Posterior cingulate gyrus (tissue), 11 donors: ENCODE measurements around the gene ARRDC3.

Experiments
- DNase-seq, 10 donors: peaks; one replicate each; pipeline versions ENCODE4 v3.0.0 to v3.0.0-alpha.2; 2020 to 2021; ENCODE audit warnings: mixed read lengths in 3 of 10
- intact Hi-C: fragments of 100-400 bp; cut with DNase I; formaldehyde crosslinking; loops from one replicate; pipeline ENCODE4 v1.15.1; 2023

The ARRDC3 gene

DNA sequence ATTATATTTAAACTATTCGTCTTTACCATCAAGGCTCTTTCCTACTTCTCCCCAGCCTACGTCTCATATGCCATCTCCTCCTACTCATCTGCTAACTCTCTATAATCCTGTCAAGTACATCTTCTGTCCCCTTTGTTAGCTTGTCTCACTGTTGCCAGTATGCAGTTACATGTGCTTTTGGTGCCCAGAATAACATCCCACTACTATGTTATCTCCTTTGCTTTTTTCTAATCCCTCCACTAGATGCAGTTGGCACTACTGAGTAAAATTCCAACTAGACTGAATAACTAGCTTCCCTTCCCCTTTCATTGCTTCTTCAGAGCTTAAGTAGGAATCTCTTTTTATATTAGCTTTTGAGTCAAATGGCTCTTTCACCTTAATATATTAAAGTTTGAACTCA is 3.0 kb upstream of the ARRDC3 start:
- intact Hi-C loops, result loop anchor here (10.0 kb wide), 1 partner anchor 161 kb away; no protein-coding TSS in a partner anchor
- DNase-seq, result no peak

DNA sequence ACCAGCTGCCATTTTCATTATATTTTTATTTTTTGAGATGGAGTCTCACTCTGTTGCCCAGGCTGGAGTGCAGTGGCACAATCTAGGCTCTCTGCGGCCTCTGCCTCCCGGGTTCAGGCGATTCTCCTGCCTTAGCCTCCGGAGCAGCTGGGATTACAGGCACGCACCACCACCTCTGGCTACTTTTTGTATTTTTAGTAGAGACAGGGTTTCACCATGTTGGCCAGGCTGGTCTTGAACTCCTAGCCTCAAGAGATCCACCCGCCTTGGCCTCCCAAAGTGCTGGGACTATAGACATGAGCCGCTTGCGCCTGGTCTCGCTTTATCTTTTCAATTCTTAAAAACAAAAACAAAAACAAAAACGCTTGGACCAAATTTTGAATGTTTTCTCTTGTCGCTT is 2.5 kb upstream of the ARRDC3 start:
- intact Hi-C loops, result loop anchor here (1.0 to 10.0 kb wide), 6 partner anchors 33 to 519 kb away; no protein-coding TSS in a partner anchor
- peak in 1 of 10 donors; percentile 59 for DNase-seq

DNA sequence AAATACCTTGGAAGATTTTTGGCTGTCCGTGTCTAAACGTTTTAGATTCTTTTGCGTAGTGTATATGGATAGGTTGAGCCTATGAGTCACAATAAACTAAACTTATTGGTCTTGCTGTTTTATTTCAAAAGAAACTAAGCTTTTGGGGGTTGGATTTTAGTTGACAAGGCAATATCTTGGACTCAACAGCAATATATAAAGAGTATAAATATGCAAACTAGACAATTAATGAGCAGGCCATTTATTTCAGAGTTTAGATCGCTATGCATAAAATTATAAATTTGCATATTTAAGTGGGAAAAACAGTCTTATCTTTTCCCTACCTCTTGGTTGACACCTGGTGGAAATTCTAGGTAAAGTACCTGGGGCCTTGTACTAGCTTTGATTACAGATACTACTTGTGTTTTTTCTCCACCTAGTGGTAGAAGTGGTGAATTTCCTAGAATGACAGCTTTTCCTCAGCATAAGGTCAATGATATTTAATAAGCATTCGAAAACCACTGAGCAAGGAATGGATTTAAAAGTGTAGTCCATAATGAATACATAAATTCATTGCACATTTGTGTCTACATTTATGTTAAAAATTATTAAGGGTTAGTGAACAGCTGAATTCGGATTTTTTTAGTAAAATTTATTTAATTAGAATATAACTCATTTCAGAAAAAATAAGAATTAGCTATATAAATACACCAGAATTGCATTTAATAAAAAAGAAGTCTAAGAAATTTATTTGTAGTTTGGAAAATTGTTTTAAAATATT is 1.7 kb upstream of the ARRDC3 start:
- no peak for DNase-seq

GRCh38 chr5:91383956-91384300 is 811 bp upstream of the ARRDC3 start:
- intact Hi-C loops, result loop anchor here (2.0 to 10.0 kb wide), 5 partner anchors 35 to 517 kb away; no protein-coding TSS in a partner anchor
- no peak for DNase-seq

More for the DNA sequence above, 1.7 kb upstream of the ARRDC3 start:
- intact Hi-C loops, result loop anchor here (1.0 to 10.0 kb wide), 6 partner anchors 34 to 518 kb away; no protein-coding TSS in a partner anchor

DNA sequence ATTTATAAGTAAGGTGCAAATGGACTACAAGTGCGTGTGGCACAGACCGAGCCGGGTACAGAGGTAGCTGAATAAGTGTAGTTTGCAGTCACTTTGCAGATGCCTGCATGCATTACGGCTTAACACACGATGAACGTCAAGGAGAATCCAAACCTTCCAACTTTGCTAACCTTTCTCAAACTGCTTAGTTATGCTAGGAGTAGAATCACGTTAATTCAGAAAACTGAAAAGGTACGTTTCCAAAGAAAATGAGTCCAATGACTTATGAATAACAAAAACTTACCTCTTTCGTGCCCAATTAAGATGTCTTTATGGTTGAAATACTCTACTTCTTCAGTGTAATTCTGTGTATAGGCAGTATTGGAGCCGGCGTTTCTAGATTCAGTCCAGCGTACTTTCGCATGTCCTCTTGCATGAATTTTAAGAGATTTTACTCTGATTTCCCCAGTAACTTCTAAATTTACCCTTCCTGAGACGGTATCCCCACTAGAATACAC is 539 bp downstream of the ARRDC3 start:
- peak in 5 of 10 donors; percentile 19 to 65 (median 26) for DNase-seq
- intact Hi-C loops, result loop anchor here (10.0 kb wide), 1 partner anchor 158 kb away; no protein-coding TSS in a partner anchor

DNA sequence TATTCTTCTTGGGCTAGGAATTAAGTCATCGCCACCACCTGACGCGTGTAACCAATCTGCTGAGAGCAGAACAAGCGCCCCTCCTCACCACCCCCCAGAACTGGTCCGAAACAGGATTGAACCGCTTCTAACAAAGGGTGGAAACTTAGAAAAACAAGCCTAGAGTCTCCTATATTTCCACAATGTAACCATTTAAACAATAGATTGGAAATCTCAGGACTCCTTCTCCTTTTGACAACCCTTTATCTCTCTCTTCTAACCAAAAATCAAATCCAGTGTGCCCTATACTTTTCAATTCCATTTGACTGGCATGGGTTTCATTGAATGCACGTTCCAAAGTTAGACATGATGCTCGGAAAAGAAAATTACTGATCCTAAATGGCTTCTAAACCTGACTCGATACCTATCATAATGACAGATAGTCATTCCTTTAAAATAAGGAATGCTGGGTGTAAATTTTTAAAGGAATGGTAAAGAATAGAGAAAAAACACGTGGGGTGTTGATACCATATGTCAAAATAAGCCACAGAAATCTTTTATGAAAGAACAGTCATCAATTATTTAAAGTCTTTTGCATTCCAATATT is 1.2 kb downstream of the ARRDC3 start:
- intact Hi-C loops, result loop anchor here (10.0 kb wide), 1 partner anchor 157 kb away; no protein-coding TSS in a partner anchor
- peak; percentile 66 to 97 (median 78) for DNase-seq

DNA sequence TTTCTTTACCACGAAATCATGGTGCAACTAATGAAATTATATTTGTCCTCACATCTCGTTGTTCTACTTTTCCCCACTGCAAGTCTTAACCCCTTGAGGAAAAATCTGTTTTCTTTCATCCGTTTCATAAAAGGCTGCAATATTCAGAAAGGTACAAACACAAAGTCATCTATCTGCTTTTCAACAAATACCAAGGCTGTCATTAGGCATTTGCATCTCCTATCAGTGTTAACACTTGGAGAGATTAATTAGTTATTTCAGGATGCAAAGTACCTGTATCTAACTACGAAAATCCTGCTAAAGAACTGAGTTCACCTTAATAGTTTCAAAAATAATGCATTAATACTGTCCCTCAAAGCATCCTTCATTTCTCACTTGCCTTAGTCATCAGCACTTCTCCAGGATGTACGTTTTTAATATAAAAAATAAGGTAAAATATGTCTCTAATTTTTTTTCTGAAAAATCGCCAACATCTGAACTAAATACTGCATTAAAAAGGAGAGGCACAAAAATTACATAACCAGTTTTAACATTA is 1.8 kb downstream of the ARRDC3 start:
- DNase-seq, result no peak
- intact Hi-C loops, result loop anchor here (10.0 kb wide), 1 partner anchor 157 kb away; no protein-coding TSS in a partner anchor

GRCh38 chr5:91380491-91381238 is 2.5 kb downstream of the ARRDC3 start:
- DNase-seq, result peak; percentile 98 to 100 (median 99)
- intact Hi-C loops, result loop anchor here (1.0 to 10.0 kb wide), 2 partner anchors 77 to 156 kb away; no protein-coding TSS in a partner anchor

DNA sequence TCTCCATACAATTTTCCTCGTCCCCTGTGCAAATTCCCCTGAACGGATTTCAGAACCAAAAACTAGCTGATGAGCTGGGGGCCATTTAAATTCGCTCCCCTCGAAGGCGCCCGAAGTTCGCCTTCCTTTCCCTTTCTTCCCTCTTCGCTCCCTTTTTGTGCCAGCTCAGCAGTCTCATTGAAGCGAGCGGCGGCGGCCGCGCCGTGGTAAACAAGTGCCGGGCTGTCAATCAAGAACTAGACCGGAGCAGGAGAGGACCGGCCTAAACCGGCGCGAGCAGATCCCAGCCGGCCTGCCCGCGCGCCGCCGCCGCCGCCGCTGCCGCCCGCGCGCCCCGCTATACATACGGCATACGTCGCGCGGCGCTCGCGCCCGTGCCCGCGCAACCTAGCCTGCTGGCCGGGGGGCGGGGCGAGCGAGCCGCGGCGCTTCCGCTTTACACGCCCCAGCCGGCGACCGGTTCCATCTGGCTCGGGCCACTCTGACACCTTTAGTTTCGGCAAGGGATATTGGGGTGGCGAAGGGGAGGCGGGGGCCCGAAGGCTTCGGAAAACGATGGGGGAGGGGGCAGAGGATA is 3.1 kb downstream of the ARRDC3 start:
- DNase-seq, result peak; percentile 88 to 99 (median 90)
- intact Hi-C loops, result loop anchor here (1.0 to 10.0 kb wide), 2 partner anchors 77 to 155 kb away; no protein-coding TSS in a partner anchor

- DNase-seq, result no peak
- intact Hi-C loops, result no loop called here
Measured at GRCh38 chr5:91379246-91379913, 3.7 kb downstream of the ARRDC3 start.

- intact Hi-C loops, result no loop called here
- no peak for DNase-seq
Measured at GRCh38 chr5:91378752-91379211, 4.3 kb downstream of the ARRDC3 start.

- intact Hi-C loops, result no loop called here
- no peak for DNase-seq
Measured at GRCh38 chr5:91374893-91375520, 8.1 kb downstream of the ARRDC3 start.

DNA sequence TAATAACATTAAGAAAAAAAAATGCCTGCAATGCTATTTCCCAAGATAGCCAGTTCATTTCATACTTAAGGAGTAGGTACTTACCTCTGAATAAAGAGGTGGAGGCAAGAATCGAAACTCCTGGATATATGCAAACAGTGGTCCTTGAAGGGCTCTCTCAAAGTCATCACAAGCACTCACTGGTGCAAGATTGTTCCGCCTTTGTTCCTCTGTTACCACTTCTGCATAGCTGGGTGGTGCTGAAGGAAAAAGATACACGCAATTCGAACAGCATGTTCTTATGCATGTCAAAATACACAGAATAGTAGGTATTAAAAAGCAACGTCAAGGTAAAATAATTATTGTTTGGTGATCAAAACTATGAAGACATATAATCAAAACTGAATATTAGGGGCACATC is 9.5 kb downstream of the ARRDC3 start:
- intact Hi-C loops, result no loop called here
- no peak for DNase-seq

GRCh38 chr5:91373006-91373405 is 10.1 kb downstream of the ARRDC3 start:
- no peak for DNase-seq
- intact Hi-C loops, result no loop called here

- DNase-seq, result no peak
- intact Hi-C loops, result no loop called here
Measured at GRCh38 chr5:91369480-91369879, 13.6 kb downstream of the ARRDC3 start.

GRCh38 chr5:91367908-91368648 is 15.0 kb downstream of the ARRDC3 start:
- intact Hi-C loops, result no loop called here
- no peak for DNase-seq

DNA sequence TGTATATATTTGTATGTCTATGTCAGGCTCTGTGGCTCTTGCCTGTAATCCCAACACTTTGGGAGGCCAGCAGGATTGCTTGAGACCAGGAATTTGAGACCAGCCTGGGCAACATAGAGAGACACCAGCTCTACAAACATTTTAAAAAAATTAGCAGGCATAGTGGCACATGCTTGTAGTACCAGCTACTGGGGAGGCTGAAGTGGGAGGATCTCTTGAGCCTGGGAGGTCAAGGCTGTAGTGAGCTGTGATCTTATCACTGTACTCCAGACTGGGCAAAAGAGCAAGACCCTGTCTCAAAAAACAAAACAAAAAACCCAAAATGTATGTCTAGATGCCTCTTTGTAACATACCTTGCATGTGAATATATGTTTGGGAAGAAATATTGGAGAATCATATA is 15.8 kb downstream of the ARRDC3 start:
- intact Hi-C loops, result no loop called here
- DNase-seq, result no peak

GRCh38 chr5:91366551-91366950 is 16.6 kb downstream of the ARRDC3 start:
- intact Hi-C loops, result no loop called here
- DNase-seq, result no peak
